MM.1S (cell line): ENCODE measurements around the gene CHRM4.

ENCODE experiments used
- EZH2phosphoT487 ChIP-seq: fragments of 300-600 bp; sonication (generic); IDR thresholded peaks from 2 replicates; pipeline ENCODE4 v1.6.1; 2018; ENCODE audit warnings: antibody characterized with exemption, low read length
- TF ChIP-seq, protein P1 (sequence below): fragments of 300-600 bp; sonication (generic); IDR thresholded peaks from 2 replicates; pipeline ENCODE4 v1.5.1; 2016; ENCODE audit warnings: antibody characterized with exemption, low read length, mixed read lengths

DNA sequence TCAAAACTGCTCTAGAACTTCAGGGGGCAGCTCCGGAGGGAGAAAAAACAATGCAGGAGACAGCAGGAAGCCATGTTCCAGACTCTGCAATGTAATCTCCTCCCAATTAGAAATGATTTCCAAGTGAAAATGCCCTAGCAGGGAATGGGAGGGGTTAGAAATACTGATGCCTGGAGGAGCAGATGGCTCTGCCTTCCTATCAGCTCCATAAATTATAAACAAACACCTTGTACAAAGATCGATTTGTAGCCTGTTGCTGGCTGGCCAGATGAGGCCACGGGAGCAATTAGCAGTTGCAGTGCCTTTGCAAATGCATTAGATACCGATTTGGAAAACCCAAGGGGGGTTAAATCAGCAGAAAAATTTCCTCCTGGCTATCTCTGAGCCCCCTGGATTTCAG is 46.6 kb upstream of the CHRM4 start:
- TF ChIP-seq, protein P1, sequence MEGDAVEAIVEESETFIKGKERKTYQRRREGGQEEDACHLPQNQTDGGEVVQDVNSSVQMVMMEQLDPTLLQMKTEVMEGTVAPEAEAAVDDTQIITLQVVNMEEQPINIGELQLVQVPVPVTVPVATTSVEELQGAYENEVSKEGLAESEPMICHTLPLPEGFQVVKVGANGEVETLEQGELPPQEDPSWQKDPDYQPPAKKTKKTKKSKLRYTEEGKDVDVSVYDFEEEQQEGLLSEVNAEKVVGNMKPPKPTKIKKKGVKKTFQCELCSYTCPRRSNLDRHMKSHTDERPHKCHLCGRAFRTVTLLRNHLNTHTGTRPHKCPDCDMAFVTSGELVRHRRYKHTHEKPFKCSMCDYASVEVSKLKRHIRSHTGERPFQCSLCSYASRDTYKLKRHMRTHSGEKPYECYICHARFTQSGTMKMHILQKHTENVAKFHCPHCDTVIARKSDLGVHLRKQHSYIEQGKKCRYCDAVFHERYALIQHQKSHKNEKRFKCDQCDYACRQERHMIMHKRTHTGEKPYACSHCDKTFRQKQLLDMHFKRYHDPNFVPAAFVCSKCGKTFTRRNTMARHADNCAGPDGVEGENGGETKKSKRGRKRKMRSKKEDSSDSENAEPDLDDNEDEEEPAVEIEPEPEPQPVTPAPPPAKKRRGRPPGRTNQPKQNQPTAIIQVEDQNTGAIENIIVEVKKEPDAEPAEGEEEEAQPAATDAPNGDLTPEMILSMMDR: no peak
- TF ChIP-seq EZH2phosphoT487: no peak
